H9 (cell line): ENCODE results near the gene RFX8. TPM values are rescaled to one million over a fixed set of nuclear protein-coding genes. Genes with fewer than 3 reads are reported as not detected.

ENCODE experiments used
- DNase-seq: peaks from one replicate; pipeline ENCODE4 v3.0.0-alpha.2; 2017
- H2AFZ ChIP-seq: one replicate; pipeline ENCODE4 v1.6.1; 2013; ENCODE audit warnings: mild to moderate bottlenecking, low read length, control low read depth, moderate library complexity
- H2AK5ac ChIP-seq: 2 replicates; pipeline ENCODE4 v1.6.1; 2013; ENCODE audit warnings: low read length, control low read depth, mixed read lengths; ENCODE audit not compliant: insufficient read length
- H2BK120ac ChIP-seq: one replicate; pipeline ENCODE4 v1.6.1; 2013; ENCODE audit warnings: low read depth, mild to moderate bottlenecking, low read length, control low read depth, inconsistent platforms; ENCODE audit not compliant: poor library complexity, severe bottlenecking
- H2BK12ac ChIP-seq: 2 replicates; pipeline ENCODE4 v1.6.1; 2013; ENCODE audit warnings: low read length, control low read depth, mixed read lengths, low read depth; ENCODE audit not compliant: insufficient read length
- H2BK15ac ChIP-seq: 2 replicates; pipeline ENCODE4 v1.6.1; 2013; ENCODE audit warnings: low read depth, low read length, control low read depth
- H2BK20ac ChIP-seq: one replicate; pipeline ENCODE4 v1.6.1; 2013; ENCODE audit warnings: low read depth, mild to moderate bottlenecking, low read length, control low read depth, inconsistent platforms; ENCODE audit not compliant: poor library complexity, severe bottlenecking
- H2BK5ac ChIP-seq: 2 replicates; pipeline ENCODE4 v1.6.1; 2013; ENCODE audit warnings: low read length, control low read depth, mixed read lengths; ENCODE audit not compliant: insufficient read length
- H3K14ac ChIP-seq: 2 replicates; pipeline ENCODE4 v1.6.1; 2013; ENCODE audit warnings: low read length, control low read depth; ENCODE audit not compliant: insufficient read depth
- H3K18ac ChIP-seq: 2 replicates; pipeline ENCODE4 v1.6.1; 2013; ENCODE audit warnings: low read depth, mild to moderate bottlenecking, mixed read lengths, low read length, control low read depth; ENCODE audit not compliant: insufficient read length
- H3K23ac ChIP-seq: 2 replicates; pipeline ENCODE4 v1.6.1; 2013; ENCODE audit warnings: low read length, control low read depth, mixed read lengths, low read depth; ENCODE audit not compliant: insufficient read length
- H3K23me2 ChIP-seq: 2 replicates; pipeline ENCODE4 v1.6.1; 2013; ENCODE audit warnings: low read depth, mild to moderate bottlenecking, mixed read lengths, low read length, control low read depth; ENCODE audit not compliant: insufficient read length, poor library complexity, severe bottlenecking
- H3K27ac ChIP-seq: 2 replicates; pipeline ENCODE4 v1.5.1; 2013; ENCODE audit warnings: low read length, control low read depth, mixed read lengths, low read depth; ENCODE audit not compliant: insufficient read length
- H3K27me3 ChIP-seq: 2 replicates; pipeline ENCODE4 v1.6.1; 2013; ENCODE audit warnings: low read length, control low read depth, inconsistent platforms; ENCODE audit not compliant: insufficient read depth
- H3K4ac ChIP-seq: 2 replicates; pipeline ENCODE4 v1.6.1; 2013; ENCODE audit warnings: low read depth, mild to moderate bottlenecking, control low read depth, inconsistent platforms, low read length, moderate library complexity
- H3K4me1 ChIP-seq: 2 replicates; pipeline ENCODE4 v1.6.1; 2013; ENCODE audit warnings: low read length, control low read depth, inconsistent platforms; ENCODE audit not compliant: insufficient read depth
- H3K4me2 ChIP-seq: 2 replicates; pipeline ENCODE4 v1.6.1; 2013; ENCODE audit warnings: low read length, control low read depth, mixed read lengths; ENCODE audit not compliant: insufficient read length, insufficient read depth
- H3K56ac ChIP-seq: 2 replicates; pipeline ENCODE4 v1.6.1; 2013; ENCODE audit warnings: low read depth, mild to moderate bottlenecking, mixed read lengths, low read length, control low read depth; ENCODE audit not compliant: insufficient read length
- H3K79me1 ChIP-seq: 2 replicates; pipeline ENCODE4 v1.6.1; 2013; ENCODE audit warnings: low read depth, mild to moderate bottlenecking, moderate library complexity, low read length, control low read depth, inconsistent platforms; ENCODE audit not compliant: insufficient read depth, poor library complexity, severe bottlenecking
- H3K79me2 ChIP-seq: 2 replicates; pipeline ENCODE4 v1.6.1; 2013; ENCODE audit warnings: low read length, control low read depth, inconsistent platforms; ENCODE audit not compliant: insufficient read depth
- H3K9ac ChIP-seq: 2 replicates; pipeline ENCODE4 v1.6.1; 2013; ENCODE audit warnings: low read length, control low read depth, mixed read lengths; ENCODE audit not compliant: insufficient read length; ENCODE audit errors: extremely low read depth
- H3K9me3 ChIP-seq: one replicate; pipeline ENCODE4 v1.6.1; 2013; ENCODE audit warnings: low read depth, low read length, inconsistent platforms; ENCODE audit not compliant: control insufficient read depth
- H3T11ph ChIP-seq: one replicate; pipeline ENCODE4 v1.6.1; 2013; ENCODE audit warnings: mild to moderate bottlenecking, low read length, control low read depth, inconsistent platforms
- H4K20me1 ChIP-seq: one replicate; pipeline ENCODE4 v1.6.1; 2013; ENCODE audit not compliant: control insufficient read depth, insufficient read length, insufficient read depth
- H4K5ac ChIP-seq: 2 replicates; pipeline ENCODE4 v1.6.1; 2013; ENCODE audit warnings: low read depth, mild to moderate bottlenecking, mixed read lengths, low read length, control low read depth; ENCODE audit not compliant: insufficient read length
- H4K8ac ChIP-seq: replicated peaks from 2 replicates; pipeline ENCODE4 v1.6.1; 2013; ENCODE audit warnings: low read length, control low read depth, mixed read lengths, low read depth; ENCODE audit not compliant: insufficient read length
- H4K91ac ChIP-seq: 2 replicates; pipeline ENCODE4 v1.6.1; 2013; ENCODE audit warnings: low read depth, mild to moderate bottlenecking, moderate library complexity, mixed read lengths, low read length, control low read depth; ENCODE audit not compliant: insufficient read length
- H3K27ac Mint-ChIP-seq, 3 experiments: 2 replicates in 2 of 3; 3 replicates in 1 of 3; pipeline ENCODE4 v1.8.0; 2020 to 2021; ENCODE audit warnings: mixed read lengths in 3 of 3, mild to moderate bottlenecking in 1 of 3, moderate library complexity in 1 of 3
- H3K27me3 Mint-ChIP-seq: 2 replicates; pipeline ENCODE4 v1.8.0; 2021; ENCODE audit warnings: low read depth, mild to moderate bottlenecking, moderate library complexity, mixed read lengths
- H3K36me3 Mint-ChIP-seq, 3 experiments: 2 replicates in 2 of 3; 3 replicates in 1 of 3; pipeline ENCODE4 v1.8.0; 2020 to 2021; ENCODE audit warnings: low read depth in 3 of 3, mixed read lengths in 3 of 3; ENCODE audit not compliant: insufficient read depth in 1 of 3
- H3K4me1 Mint-ChIP-seq, 2 experiments: 2 replicates each; pipeline ENCODE4 v1.8.0; 2020; ENCODE audit warnings: mixed read lengths in 2 of 2
- H3K4me3 Mint-ChIP-seq, 2 experiments: 2 replicates in 1 of 2; 3 replicates in 1 of 2; pipeline ENCODE4 v1.8.0; 2020 to 2021; ENCODE audit warnings: mild to moderate bottlenecking in 2 of 2, mixed read lengths in 2 of 2, moderate library complexity in 1 of 2
- H3K9me3 Mint-ChIP-seq, 2 experiments: 2 replicates in 1 of 2; 3 replicates in 1 of 2; pipeline ENCODE4 v1.8.0; 2020; ENCODE audit warnings: mild to moderate bottlenecking in 2 of 2, mixed read lengths in 2 of 2, moderate library complexity in 1 of 2
- CTCF ChIP-seq: fragments of 200-600 bp; sonication (generic); conservative IDR thresholded peaks from 3 replicates; pipeline ENCODE4 v1.8.0; 2021; ENCODE audit warnings: antibody characterized with exemption, mild to moderate bottlenecking
- WGBS: extraction: QIAGEN DNeasy Blood & Tissue Kit; methylation state at CpG from one replicate; pipeline ENCODE4 v1.1.7; 2013; ENCODE audit warnings: missing lambda C conversion rate, low lambda C conversion rate, mixed read lengths; ENCODE audit not compliant: insufficient read length; ENCODE audit errors: extremely low coverage; 5-methylcytosine and 5-hydroxymethylcytosine counted together
- total RNA-seq: library from RNA; stranded (reverse); gene quantifications from 2 replicates; pipeline ENCODE4 v1.2.1, GENCODE V29; 2021

RFX8 gene
- total RNA-seq, 1 experiment from 2014 or later: 0.22 TPM

GRCh38 chr2:101400048-101400447 lies 74.9 kb downstream of the RFX8 start:
- H3K14ac ChIP-seq: no peak overlapping the region
- no peak overlapping the region for H3K4me2 ChIP-seq
- H3K18ac ChIP-seq: no peak overlapping the region
- no peaks in the 10 kb centered on the region for H3K79me1 ChIP-seq
- H2AFZ ChIP-seq: no peak overlapping the region
- no peak overlapping the region for H2BK5ac ChIP-seq
- no peaks in the 10 kb centered on the region; the same call in 1 of the 2 replicates for H3K27me3 ChIP-seq
- no peak overlapping the region for H2BK12ac ChIP-seq
- no peaks in the 10 kb centered on the region; the same call in 1 of the 2 replicates for H3K4me1 ChIP-seq
- no peak overlapping the region for H2BK120ac ChIP-seq
- H3K27ac ChIP-seq: no peak overlapping the region
- Mint-ChIP-seq H3K9me3 (no peaks in the 10 kb centered on the region), H3K4me1 (peaks cover 18 to 19% of the 10 kb centered on the region in 2 experiments), H3K27me3 (no peaks in the 10 kb centered on the region; the same call in 1 of the 2 replicates), H3K4me3 (no peak overlapping the region), H3K36me3 (no peaks in the 10 kb centered on the region), H3K27ac (peak overlapping the region in 2 of 3 experiments; percentile 8 to 41; a peak in 1 of 7 replicates)
- H2BK20ac ChIP-seq: no peak overlapping the region
- WGBS: no CpG with 5 or more reads among the region's 8 CpGs
- H3K9me3 ChIP-seq: no peaks in the 10 kb centered on the region
- no peak overlapping the region for H2AK5ac ChIP-seq
- no peak overlapping the region for H4K91ac ChIP-seq
- H3K9ac ChIP-seq: no peak overlapping the region
- H3K4ac ChIP-seq: no peak overlapping the region
- DNase-seq: no peak
- no peak overlapping the region for H4K5ac ChIP-seq
- no peak overlapping the region for H2BK15ac ChIP-seq
- H4K20me1 ChIP-seq: no peaks in the 10 kb centered on the region
- no peak overlapping the region for H3T11ph ChIP-seq
- no peaks in the 10 kb centered on the region for H3K79me2 ChIP-seq
- no peaks in the 10 kb centered on the region for H3K23me2 ChIP-seq
- no peak overlapping the region for H3K56ac ChIP-seq
- no peak for TF ChIP-seq CTCF
- H4K8ac ChIP-seq: no peak overlapping the region
- no peak overlapping the region for H3K23ac ChIP-seq
